C4-2B (cell line): ENCODE data around the gene FIZ1.

Experiments
- CTCF ChIP-seq: fragments of 450-650 bp; conservative IDR thresholded peaks from 2 replicates; pipeline ENCODE4 v1.5.1; 2017; ENCODE audit warnings: mild to moderate bottlenecking
- ZFX ChIP-seq: fragments of 450-650 bp; IDR thresholded peaks from 2 replicates; pipeline ENCODE4 v1.6.1; 2017

- TF ChIP-seq CTCF: no peak
- TF ChIP-seq ZFX: no peak
Measured at GRCh38 chr19:55643887-55644176, 44.5 kb upstream of the FIZ1 start.
